MG63 (cell line): Measurements from ENCODE around the gene EXOSC7. TPM values are rescaled to one million over a fixed set of nuclear protein-coding genes. Genes with fewer than 3 reads are reported as not detected.
A peak's percentile ranks its signal among the peaks of the same experiment; 100 is the strongest.
"Not testable (repeated sequence)": the region's sequence is repeated elsewhere in the genome, so short reads cannot be mapped to it uniquely, and the experiment has no call there.

Experiments used
- DNase-seq: peaks from one replicate; pipeline ENCODE4 v3.0.0-alpha.2; 2020
- H3K27me3 ChIP-seq: fragments of 250-450 bp; sonication (Bioruptor Pico); 2 replicates; pipeline ENCODE4 v1.5.1; 2020; ENCODE audit warnings: mild to moderate bottlenecking, moderate library complexity
- H3K36me3 ChIP-seq: fragments of 250-450 bp; sonication (Bioruptor Pico); 2 replicates; pipeline ENCODE4 v1.5.1; 2020; ENCODE audit warnings: mild to moderate bottlenecking, moderate library complexity
- H3K4me3 ChIP-seq: fragments of 250-450 bp; sonication (Bioruptor Pico); 2 replicates; pipeline ENCODE4 v1.5.1; 2020; ENCODE audit warnings: mild to moderate bottlenecking, moderate library complexity
- H3K9me3 ChIP-seq: fragments of 250-450 bp; sonication (Bioruptor Pico); 2 replicates; pipeline ENCODE4 v1.5.1; 2020; ENCODE audit warnings: mild to moderate bottlenecking, moderate library complexity
- total RNA-seq: library from RNA; depleted of rRNA; stranded (reverse); fragments of >200 nt; shearing (Covaris generic); gene quantifications from 2 replicates; pipeline ENCODE4 v1.2.3, GENCODE V29; 2014; ENCODE audit warnings: low replicate concordance

Gene EXOSC7
- total RNA-seq, 1 experiment from 2014 or later, result 22.4 TPM

- H3K36me3 ChIP-seq, result no peaks in the 10 kb centered on the region
- no peak overlapping the region for H3K4me3 ChIP-seq
- no peak for DNase-seq
- no peaks in the 10 kb centered on the region for H3K27me3 ChIP-seq
- H3K9me3 ChIP-seq, result no peaks in the 10 kb centered on the region
Observed at GRCh38 chr3:45027441-45027840, 51.4 kb downstream of the EXOSC7 start.

DNA sequence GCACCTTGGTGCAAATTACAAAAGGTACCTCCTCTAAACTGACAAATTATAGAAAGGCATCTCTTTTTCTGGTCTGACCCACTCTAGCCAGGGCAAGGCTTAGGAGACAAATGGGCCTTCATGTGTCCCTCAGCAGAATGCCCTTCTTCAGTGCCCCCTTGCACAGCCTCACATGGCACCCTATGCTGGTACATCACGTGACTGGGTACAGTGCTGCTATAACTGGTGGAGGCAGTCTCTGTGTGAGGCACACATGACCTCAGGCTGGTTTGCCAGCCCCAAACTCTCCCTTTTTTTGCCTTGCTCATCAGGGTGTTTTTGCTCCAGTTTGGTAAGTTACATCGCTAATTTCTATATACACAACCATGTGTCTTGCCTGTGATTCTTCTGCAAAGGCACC lies 53.2 kb downstream of the EXOSC7 start:
- no peak overlapping the region for H3K4me3 ChIP-seq
- H3K9me3 ChIP-seq, result no peaks in the 10 kb centered on the region
- no peak for DNase-seq
- no peaks in the 10 kb centered on the region for H3K27me3 ChIP-seq
- no peaks in the 10 kb centered on the region for H3K36me3 ChIP-seq

DNA sequence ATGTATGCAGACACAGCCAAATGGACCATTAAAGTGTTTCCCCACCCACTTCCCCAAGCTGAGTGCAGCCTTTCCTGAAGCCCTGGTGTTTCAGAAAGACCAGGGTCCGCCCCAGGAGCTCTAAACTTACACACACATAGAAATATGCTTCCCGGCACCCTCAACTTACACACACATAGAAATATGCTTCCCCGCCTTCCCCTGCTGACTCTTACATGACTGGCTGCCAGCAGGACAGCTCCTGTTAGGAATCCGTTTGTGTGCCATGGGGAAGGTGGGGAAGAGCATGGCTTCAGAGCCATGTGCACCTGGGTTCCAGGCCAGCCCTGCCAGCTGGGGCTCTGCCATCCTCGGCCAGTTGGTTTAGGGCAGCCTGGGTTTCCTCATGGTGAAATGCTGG lies 53.6 kb downstream of the EXOSC7 start:
- Histone ChIP-seq H3K9me3 (no peaks in the 10 kb centered on the region), H3K4me3 (no peak overlapping the region), H3K36me3 (no peaks in the 10 kb centered on the region), H3K27me3 (no peaks in the 10 kb centered on the region)
- peak; percentile 19 for DNase-seq

DNA sequence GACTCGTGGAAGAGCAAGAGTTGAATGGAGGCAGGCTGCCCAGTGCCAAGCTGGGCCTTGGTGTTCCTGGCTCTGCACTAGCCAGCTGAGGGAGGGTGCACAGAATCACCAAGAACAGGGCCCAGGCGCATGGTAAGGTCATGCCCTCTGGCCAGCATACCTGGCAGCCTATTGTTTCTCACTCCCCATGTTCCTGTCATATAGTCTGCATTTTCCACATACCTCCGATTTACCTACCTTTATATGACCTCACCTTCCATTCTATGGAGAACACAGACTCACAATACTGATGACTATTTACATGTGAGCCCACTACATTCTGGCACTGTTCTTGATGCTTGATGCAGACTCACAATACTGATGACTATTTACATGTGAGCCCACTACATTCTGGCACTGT lies 55.5 kb downstream of the EXOSC7 start:
- Histone ChIP-seq H3K4me3 (no peak overlapping the region), H3K9me3 (no peaks in the 10 kb centered on the region), H3K27me3 (no peaks in the 10 kb centered on the region), H3K36me3 (no peaks in the 10 kb centered on the region)
- DNase-seq, result no peak

GRCh38 chr3:45032113-45032512 lies 56.1 kb downstream of the EXOSC7 start:
- no peaks in the 10 kb centered on the region for H3K36me3 ChIP-seq
- DNase-seq, result no peak
- H3K4me3 ChIP-seq, result no peak overlapping the region
- H3K9me3 ChIP-seq, result no peaks in the 10 kb centered on the region
- no peaks in the 10 kb centered on the region for H3K27me3 ChIP-seq

DNA sequence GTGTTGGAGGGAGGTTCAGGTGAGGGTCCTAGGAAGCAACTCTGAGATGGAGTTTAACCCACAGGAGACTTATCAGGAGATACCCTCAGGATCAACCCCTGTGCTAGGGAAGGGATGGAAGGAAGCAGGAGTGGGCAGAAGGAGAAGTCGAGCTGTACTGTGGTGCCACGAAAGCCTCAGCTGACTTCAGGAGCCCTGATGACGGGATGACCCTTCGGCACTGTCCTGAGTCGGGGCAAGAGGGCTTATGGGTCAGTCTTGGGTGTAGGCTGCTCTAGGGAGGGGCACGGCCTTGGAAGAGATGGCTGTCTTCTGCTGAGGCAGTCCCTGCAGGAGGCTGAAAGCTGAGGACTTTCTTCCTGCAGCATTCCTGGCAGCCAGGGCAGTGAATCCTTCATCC lies 57.7 kb downstream of the EXOSC7 start:
- Histone ChIP-seq H3K27me3 (no peaks in the 10 kb centered on the region), H3K9me3 (no peaks in the 10 kb centered on the region), H3K36me3 (no peaks in the 10 kb centered on the region), H3K4me3 (no peak overlapping the region)
- no peak for DNase-seq

DNA sequence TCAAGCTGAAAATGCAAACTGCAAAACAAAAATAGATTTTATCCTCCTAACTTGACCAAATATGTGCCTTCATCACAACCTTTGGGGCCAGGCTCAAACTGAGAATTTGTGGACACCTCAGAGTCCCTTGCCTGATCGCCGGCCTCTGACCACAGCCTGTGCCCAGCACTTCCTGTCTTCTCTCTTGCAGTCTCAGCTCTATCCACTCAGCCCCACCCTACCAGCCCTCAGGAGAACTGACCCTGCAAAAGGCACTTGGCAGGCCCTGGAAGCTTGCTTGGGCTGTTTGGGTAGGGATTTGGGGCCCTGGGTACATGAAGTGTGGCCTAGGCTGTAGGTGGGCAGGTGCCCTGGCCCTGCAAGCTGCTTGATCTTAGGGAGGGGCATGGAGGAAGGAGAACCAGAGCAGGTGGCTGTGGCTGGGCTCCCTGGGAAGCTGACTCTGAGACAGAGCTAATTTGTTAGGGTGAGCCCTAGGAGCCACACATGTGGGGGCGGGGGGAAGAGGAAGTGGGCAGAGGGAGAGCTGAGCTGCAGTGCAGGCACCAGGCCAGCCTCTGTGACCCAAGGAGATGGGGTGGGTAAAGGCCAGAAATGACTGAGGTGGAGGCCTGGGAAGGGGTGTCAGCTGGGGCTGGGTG lies 58.7 kb downstream of the EXOSC7 start:
- Histone ChIP-seq H3K9me3 (no peaks in the 10 kb centered on the region), H3K4me3 (no peak overlapping the region), H3K27me3 (no peaks in the 10 kb centered on the region), H3K36me3 (no peaks in the 10 kb centered on the region)
- DNase-seq, result no peak

GRCh38 chr3:45035441-45036301 lies 59.6 kb downstream of the EXOSC7 start:
- no peaks in the 10 kb centered on the region for H3K27me3 ChIP-seq
- no peak for DNase-seq
- H3K4me3 ChIP-seq, result no peak overlapping the region
- H3K9me3 ChIP-seq, result no peaks in the 10 kb centered on the region
- H3K36me3 ChIP-seq, result no peaks in the 10 kb centered on the region

GRCh38 chr3:45037720-45038455 lies 61.8 kb downstream of the EXOSC7 start:
- no peaks in the 10 kb centered on the region for H3K9me3 ChIP-seq
- peak; percentile 82 for DNase-seq
- H3K4me3 ChIP-seq, result no peak overlapping the region
- no peaks in the 10 kb centered on the region for H3K27me3 ChIP-seq
- no peaks in the 10 kb centered on the region for H3K36me3 ChIP-seq

DNA sequence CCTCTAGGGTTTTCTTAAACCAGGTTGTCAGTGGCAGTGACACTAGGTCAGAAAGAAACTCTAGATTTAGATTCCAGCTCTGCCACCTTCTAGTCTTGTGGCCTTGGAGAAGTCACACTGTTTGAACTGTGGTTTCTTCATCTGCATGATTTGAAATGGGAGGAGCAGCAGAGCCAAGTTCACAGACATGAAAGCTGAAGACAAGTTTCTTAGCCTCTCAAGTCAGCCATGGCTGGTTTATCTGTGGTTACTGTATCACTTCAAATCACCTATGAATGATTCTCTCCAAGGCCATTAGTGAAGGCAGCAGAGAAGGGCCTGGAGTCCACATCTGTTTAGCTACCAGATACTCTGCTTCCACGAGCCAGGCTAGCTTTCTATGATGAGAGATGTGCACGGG lies 65.6 kb downstream of the EXOSC7 start:
- H3K36me3 ChIP-seq, result no peaks in the 10 kb centered on the region
- H3K9me3 ChIP-seq, result no peaks in the 10 kb centered on the region
- H3K27me3 ChIP-seq, result no peaks in the 10 kb centered on the region
- no peak overlapping the region for H3K4me3 ChIP-seq
- no peak for DNase-seq

- H3K9me3 ChIP-seq, result no peaks in the 10 kb centered on the region
- DNase-seq, result no peak
- no peak overlapping the region for H3K4me3 ChIP-seq
- H3K36me3 ChIP-seq, result no peaks in the 10 kb centered on the region
- no peaks in the 10 kb centered on the region for H3K27me3 ChIP-seq
Observed at GRCh38 chr3:45042162-45042561, 66.1 kb downstream of the EXOSC7 start.

DNA sequence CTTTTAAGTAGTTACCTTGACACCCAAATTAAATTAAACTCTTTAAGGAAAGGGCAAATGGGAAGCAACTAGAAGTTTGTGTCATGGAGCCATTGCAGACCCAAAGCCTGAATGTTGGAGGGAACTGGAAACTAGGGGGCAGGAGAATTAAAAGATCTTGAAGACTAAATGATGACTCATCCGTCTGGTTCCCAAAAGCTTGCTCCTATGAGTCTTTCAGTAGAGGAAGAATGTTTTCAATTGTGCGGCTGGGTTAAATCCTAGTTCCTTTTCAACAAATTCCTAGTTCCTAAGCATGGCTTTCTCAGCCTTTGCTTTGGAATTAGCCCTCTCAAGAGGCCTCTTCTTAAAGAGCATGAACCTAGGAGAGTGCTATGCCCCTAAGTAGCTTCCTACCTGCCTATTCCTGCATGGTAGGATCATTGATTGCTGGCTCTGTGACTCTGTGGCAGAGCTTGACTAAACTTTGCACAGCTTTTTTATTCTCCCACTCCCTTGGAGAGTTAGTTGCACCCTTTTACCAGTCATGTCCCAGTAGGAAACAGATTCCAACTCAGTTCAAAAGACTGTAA lies 67.8 kb downstream of the EXOSC7 start:
- H3K9me3 ChIP-seq, result no peaks in the 10 kb centered on the region
- H3K4me3 ChIP-seq, result no peak overlapping the region
- no peaks in the 10 kb centered on the region for H3K36me3 ChIP-seq
- no peaks in the 10 kb centered on the region for H3K27me3 ChIP-seq
- no peak for DNase-seq

DNA sequence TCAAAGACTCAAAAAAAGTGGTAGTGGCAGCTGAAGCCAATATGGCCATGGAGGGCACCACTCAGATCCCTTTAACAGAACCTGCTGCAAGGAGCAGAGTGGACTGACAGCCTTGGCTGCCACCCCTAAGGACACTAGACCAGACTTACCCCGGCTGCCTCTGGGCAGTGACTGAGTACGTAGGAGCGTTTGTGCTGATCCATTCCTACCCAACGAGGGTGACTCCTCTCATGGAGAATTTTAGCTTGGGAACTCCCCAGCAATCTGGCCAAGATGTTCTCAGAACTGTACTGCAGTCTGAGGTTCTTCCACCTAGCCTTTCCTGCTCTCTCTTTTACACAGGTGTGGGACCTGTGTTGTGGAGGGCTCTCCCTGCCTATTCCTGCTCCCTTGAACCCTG lies 72.2 kb downstream of the EXOSC7 start:
- DNase-seq, result peak; percentile 27
- Histone ChIP-seq H3K9me3 (0 out of 2 replicates have a peak, but pooled peaks cover 2% of the 10 kb centered on the region), H3K4me3 (no peak overlapping the region), H3K36me3 (no peaks in the 10 kb centered on the region), H3K27me3 (no peaks in the 10 kb centered on the region)

GRCh38 chr3:45049807-45050206 lies 73.8 kb downstream of the EXOSC7 start:
- DNase-seq, result no peak
- Histone ChIP-seq H3K9me3 (peaks cover 5% of the 10 kb centered on the region; the same call in 1 of the 2 replicates), H3K4me3 (no peak overlapping the region)

GRCh38 chr3:45051685-45052084 lies 75.6 kb downstream of the EXOSC7 start:
- no peaks in the 10 kb centered on the region for H3K27me3 ChIP-seq
- H3K4me3 ChIP-seq, result no peak overlapping the region
- H3K36me3 ChIP-seq, result no peaks in the 10 kb centered on the region

More at GRCh38 chr3:45049807-45050206, 73.8 kb downstream of the EXOSC7 start:
- Histone ChIP-seq H3K36me3 (no peaks in the 10 kb centered on the region), H3K27me3 (no peaks in the 10 kb centered on the region)

GRCh38 chr3:45053805-45054195 lies 77.8 kb downstream of the EXOSC7 start:
- not testable (repeated sequence) for H3K27me3 ChIP-seq, H3K9me3 ChIP-seq, DNase-seq

More at GRCh38 chr3:45051685-45052084, 75.6 kb downstream of the EXOSC7 start:
- no peak for DNase-seq
- H3K9me3 ChIP-seq, result peaks cover 5% of the 10 kb centered on the region; the same call in 1 of the 2 replicates

More at GRCh38 chr3:45053805-45054195, 77.8 kb downstream of the EXOSC7 start:
- not testable (repeated sequence) for H3K36me3 ChIP-seq, H3K4me3 ChIP-seq
